Activated CD4-positive, alpha-beta memory T cell treated with anti-CD3 and anti-CD28 coated beads for 36 hours (primary cell): ENCODE results near the gene RPS21. TPM values are rescaled to one million over a fixed set of nuclear protein-coding genes. Genes with fewer than 3 reads are reported as not detected.

Experiments
- CTCF ChIA-PET: fragments of 350-600 bp; sonication (Branson Sonifier 250); formaldehyde crosslinking; loops from one replicate; lab custom pipeline; 2021; ENCODE audit warnings: antibody characterized with exemption, inconsistent platforms; lab: Charles Lee
- POLR2A ChIA-PET: fragments of 350-600 bp; sonication (Branson Sonifier 250); formaldehyde crosslinking; loops from one replicate; lab custom pipeline; 2021; ENCODE audit warnings: antibody characterized with exemption; lab: Charles Lee
- DNase-seq: peaks from one replicate; pipeline ENCODE4 v3.0.0-alpha.2; 2020
- H3K27ac Mint-ChIP-seq: one replicate; pipeline ENCODE4 v1.8.0; 2021; ENCODE audit warnings: mixed read lengths
- H3K27me3 Mint-ChIP-seq: one replicate; pipeline ENCODE4 v1.8.0; 2021; ENCODE audit warnings: mixed read lengths
- H3K36me3 Mint-ChIP-seq: one replicate; pipeline ENCODE4 v1.8.0; 2021; ENCODE audit warnings: mixed read lengths
- H3K4me1 Mint-ChIP-seq: one replicate; pipeline ENCODE4 v1.8.0; 2021; ENCODE audit warnings: low read depth, mixed read lengths
- H3K4me3 Mint-ChIP-seq: one replicate; pipeline ENCODE4 v1.8.0; 2021; ENCODE audit warnings: mild to moderate bottlenecking, mixed read lengths
- H3K9me3 Mint-ChIP-seq: one replicate; pipeline ENCODE4 v1.8.0; 2021; ENCODE audit warnings: mixed read lengths
- intact Hi-C: fragments of 100-400 bp; cut with micrococcal nuclease; formaldehyde crosslinking; loops from one replicate; pipeline ENCODE4 v1.15.1; 2023
- total RNA-seq, 2 experiments: library from RNA; stranded (reverse); gene quantifications; one replicate each; pipeline ENCODE4 v1.2.3, GENCODE V29; 2021

RPS21 gene
- total RNA-seq, result 1,000 to 10,000 TPM; 2,488 to 2,529 TPM

- peak within 1 kb of the TSS; percentile 90 for H3K4me3 Mint-ChIP-seq
- CTCF ChIA-PET, result interaction anchor here (1.4 to 1.6 kb wide), 2 partner anchors 84 to 230 kb away, joined by 5 to 7 read pairs; partner anchors contain the start of gene ADRM1
- H3K27me3 Mint-ChIP-seq, result no peaks in the 10 kb centered on the region
- peaks cover 2% of the 10 kb centered on the region for H3K9me3 Mint-ChIP-seq
- peaks cover 53% of the 10 kb centered on the region for H3K36me3 Mint-ChIP-seq
- intact Hi-C loops, result loop anchor here (1.0 to 5.0 kb wide), 4 partner anchors 21 to 244 kb away; partner anchors contain the start of genes ADRM1, CABLES2, OSBPL2 and PSMA7
- peak; percentile 95 for DNase-seq
- peaks cover 42% of the 10 kb centered on the region for H3K4me1 Mint-ChIP-seq
- peak within 1 kb of the TSS; percentile 87 for H3K27ac Mint-ChIP-seq
- POLR2A ChIA-PET, result interaction anchor here (0.7 to 1.3 kb wide), 2 partner anchors 84 to 86 kb away, joined by 3 to 12 read pairs; partner anchors contain the start of gene ADRM1
These were observed at the start of gene RPS21 for GRCh38 chr20:62386383-62387218. RPS21 (plus strand) TSS chr20:62387103; CDS start chr20:62387339, 236 bp downstream.

DNA sequence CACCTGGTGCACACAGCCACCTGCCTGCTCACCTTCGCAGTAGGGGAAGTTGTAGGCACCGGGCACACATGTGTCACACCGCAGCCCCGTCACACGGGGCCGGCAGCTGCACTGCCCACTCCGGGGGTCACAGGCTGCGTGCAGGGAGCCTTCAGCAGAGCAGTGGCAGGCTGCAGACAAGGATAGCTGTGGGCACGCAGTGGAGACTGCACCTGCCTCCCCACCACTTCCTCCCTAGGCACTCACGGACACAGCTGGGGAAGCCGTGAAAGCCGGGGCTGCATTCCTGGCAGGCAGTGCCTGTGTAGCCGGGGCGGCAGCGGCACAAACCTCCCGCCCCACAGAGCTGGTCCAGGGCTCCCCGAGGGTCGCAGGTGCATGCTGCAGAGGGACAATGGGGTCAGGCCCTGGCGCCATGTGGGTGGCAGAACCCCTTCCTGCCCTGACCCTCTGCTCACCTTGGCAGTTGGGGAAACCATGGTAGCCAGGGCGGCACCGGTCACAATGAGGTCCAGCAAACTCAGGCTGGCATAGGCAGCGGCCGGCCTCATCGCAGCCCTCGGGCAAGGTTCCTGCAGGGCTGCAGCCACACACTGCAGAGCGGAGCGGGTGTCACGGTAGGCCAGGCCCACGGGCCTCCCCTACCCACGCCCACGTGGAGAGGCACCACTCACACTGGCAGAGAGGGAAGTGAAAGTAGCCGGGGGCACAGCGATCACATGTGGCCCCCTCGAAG lies 49.2 kb upstream of the RPS21 start:
- H3K9me3 Mint-ChIP-seq, result no peaks in the 10 kb centered on the region
- ChIA-PET POLR2A (no interaction called here), CTCF (no interaction called here)
- H3K36me3 Mint-ChIP-seq, result no peaks in the 10 kb centered on the region
- H3K4me3 Mint-ChIP-seq, result no peak overlapping the region
- intact Hi-C loops, result no loop called here
- no peak overlapping the region for H3K27ac Mint-ChIP-seq
- DNase-seq, result no peak
- H3K27me3 Mint-ChIP-seq, result peaks cover 18% of the 10 kb centered on the region
- no peaks in the 10 kb centered on the region for H3K4me1 Mint-ChIP-seq

DNA sequence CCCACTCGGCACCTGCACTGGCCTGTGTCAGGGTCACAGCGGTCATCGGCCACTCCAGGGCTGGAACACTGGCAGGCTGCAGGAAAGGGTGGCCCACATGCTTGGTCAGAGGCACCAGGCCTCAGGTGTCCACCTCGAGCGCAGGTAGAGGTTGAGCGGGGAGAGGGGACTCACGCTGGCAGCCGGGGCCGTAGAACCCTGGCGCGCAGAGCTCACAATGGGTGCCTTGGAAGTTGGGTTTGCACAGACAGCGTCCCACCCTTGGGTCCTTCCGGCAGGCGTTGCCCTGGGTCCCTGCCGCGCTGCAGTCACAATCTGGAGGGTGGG lies 48.6 kb upstream of the RPS21 start:
- no peak for DNase-seq
- CTCF ChIA-PET, result no interaction called here
- intact Hi-C loops, result no loop called here
- Mint-ChIP-seq H3K9me3 (no peaks in the 10 kb centered on the region), H3K27me3 (peaks cover 18% of the 10 kb centered on the region), H3K27ac (no peak overlapping the region), H3K4me3 (no peak overlapping the region), H3K4me1 (no peaks in the 10 kb centered on the region), H3K36me3 (no peaks in the 10 kb centered on the region)
- POLR2A ChIA-PET, result no interaction called here

- H3K27ac Mint-ChIP-seq, result no peak overlapping the region
- H3K27me3 Mint-ChIP-seq, result peaks cover 18% of the 10 kb centered on the region
- no peak for DNase-seq
- H3K36me3 Mint-ChIP-seq, result no peaks in the 10 kb centered on the region
- no peaks in the 10 kb centered on the region for H3K4me1 Mint-ChIP-seq
- CTCF ChIA-PET, result no interaction called here
- intact Hi-C loops, result no loop called here
- H3K9me3 Mint-ChIP-seq, result no peaks in the 10 kb centered on the region
- POLR2A ChIA-PET, result no interaction called here
- no peak overlapping the region for H3K4me3 Mint-ChIP-seq
These were observed 47.2 kb upstream of the RPS21 start for GRCh38 chr20:62339647-62340062.

DNA sequence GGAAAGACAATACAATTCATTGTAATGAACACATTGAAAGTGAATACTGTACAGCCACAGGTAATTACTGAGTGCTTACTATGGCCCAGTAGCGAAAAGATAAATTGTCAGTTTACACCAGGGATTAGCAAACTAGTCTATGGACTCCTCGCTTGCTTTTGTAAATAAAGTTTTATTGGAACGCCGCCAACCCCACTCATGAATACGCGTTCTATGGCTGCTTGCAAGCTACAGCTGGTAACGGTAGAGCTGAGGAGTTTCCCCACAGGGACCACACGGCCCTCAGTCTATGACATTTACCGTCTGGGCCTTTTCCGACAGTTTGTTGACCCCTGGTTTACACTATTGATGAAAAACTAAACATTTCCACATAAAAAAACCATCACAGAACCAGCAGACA lies 44.0 kb upstream of the RPS21 start:
- no peak for DNase-seq
- H3K27ac Mint-ChIP-seq, result no peak overlapping the region
- intact Hi-C loops, result no loop called here
- peaks cover 3% of the 10 kb centered on the region for H3K9me3 Mint-ChIP-seq
- H3K27me3 Mint-ChIP-seq, result peaks cover 9% of the 10 kb centered on the region
- ChIA-PET POLR2A (no interaction called here), CTCF (no interaction called here)
- H3K4me3 Mint-ChIP-seq, result no peak overlapping the region
- H3K36me3 Mint-ChIP-seq, result no peaks in the 10 kb centered on the region
- no peaks in the 10 kb centered on the region for H3K4me1 Mint-ChIP-seq

DNA sequence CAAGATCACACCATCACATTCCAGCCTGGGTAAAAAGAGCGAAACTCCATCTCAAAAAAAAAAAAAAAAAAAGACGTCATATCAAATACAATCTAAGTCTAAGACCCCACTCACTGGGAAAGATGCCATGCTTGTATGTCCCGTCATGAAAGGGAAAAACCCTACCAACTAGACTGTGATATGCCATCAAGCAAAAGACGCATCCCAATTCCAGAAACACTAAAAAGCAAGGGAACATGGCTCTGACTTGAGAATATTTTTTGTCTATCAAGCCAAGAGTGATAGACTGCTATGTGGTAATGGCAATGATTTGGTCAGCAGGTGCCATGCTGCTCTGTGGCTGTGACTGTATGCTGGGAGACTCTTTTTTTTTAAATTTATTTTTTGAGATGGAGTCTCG lies 42.8 kb upstream of the RPS21 start:
- H3K27me3 Mint-ChIP-seq, result peaks cover 7% of the 10 kb centered on the region
- intact Hi-C loops, result no loop called here
- no peak for DNase-seq
- POLR2A ChIA-PET, result no interaction called here
- H3K36me3 Mint-ChIP-seq, result no peaks in the 10 kb centered on the region
- no peak overlapping the region for H3K27ac Mint-ChIP-seq
- H3K9me3 Mint-ChIP-seq, result peaks cover 9% of the 10 kb centered on the region
- CTCF ChIA-PET, result no interaction called here
- no peak overlapping the region for H3K4me3 Mint-ChIP-seq
- H3K4me1 Mint-ChIP-seq, result no peaks in the 10 kb centered on the region

GRCh38 chr20:62344782-62345181 lies 42.1 kb upstream of the RPS21 start:
- H3K4me1 Mint-ChIP-seq, result no peaks in the 10 kb centered on the region
- ChIA-PET POLR2A (no interaction called here), CTCF (interaction anchor here (0.6 kb wide), 1 partner anchor 297 kb away, joined by 3 read pairs; the partner anchor contains the start of gene SLCO4A1)
- no peak overlapping the region for H3K27ac Mint-ChIP-seq
- intact Hi-C loops, result no loop called here
- H3K27me3 Mint-ChIP-seq, result peaks cover 2% of the 10 kb centered on the region
- H3K9me3 Mint-ChIP-seq, result peaks cover 11% of the 10 kb centered on the region
- no peak overlapping the region for H3K4me3 Mint-ChIP-seq
- no peak for DNase-seq
- no peaks in the 10 kb centered on the region for H3K36me3 Mint-ChIP-seq

DNA sequence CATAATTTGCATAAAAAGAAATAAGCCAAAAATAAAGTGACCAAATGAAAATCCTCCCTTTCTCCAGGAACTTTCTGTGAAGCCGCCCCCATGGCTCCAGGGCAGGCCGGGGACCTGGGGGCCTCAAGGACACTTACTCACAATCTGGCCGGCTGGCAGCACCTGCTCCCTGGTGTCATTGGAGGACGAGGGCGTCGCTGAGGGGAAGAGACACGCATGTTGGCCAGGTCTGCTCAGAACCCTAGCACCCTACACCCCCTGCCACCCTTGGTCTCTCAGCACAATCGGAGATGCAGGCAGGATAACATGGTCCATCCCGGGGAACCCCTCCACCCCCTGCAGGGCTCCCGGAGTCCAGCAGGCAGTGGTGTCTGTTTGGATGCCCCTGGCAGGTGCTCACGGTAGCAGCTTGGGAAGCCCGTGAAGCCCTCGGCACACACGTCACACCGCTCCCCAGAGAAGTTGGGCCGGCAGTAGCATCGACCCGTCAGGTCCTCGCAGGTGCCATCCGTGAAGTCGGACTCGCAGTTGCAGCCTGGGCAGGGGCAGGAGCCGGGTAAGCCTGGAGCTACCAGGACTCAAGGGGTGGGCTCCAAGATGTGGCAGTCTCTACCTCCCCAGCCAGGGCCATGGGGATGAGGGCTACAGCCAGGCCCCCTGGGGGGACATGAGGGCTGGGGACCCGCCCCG lies 41.1 kb upstream of the RPS21 start:
- POLR2A ChIA-PET, result no interaction called here
- Mint-ChIP-seq H3K4me3 (no peak overlapping the region), H3K9me3 (peaks cover 11% of the 10 kb centered on the region), H3K36me3 (no peaks in the 10 kb centered on the region), H3K27ac (no peak overlapping the region), H3K27me3 (no peaks in the 10 kb centered on the region), H3K4me1 (no peaks in the 10 kb centered on the region)
- intact Hi-C loops, result no loop called here
- DNase-seq, result no peak
- CTCF ChIA-PET, result no interaction called here

- intact Hi-C loops, result no loop called here
- H3K4me1 Mint-ChIP-seq, result no peaks in the 10 kb centered on the region
- no peak overlapping the region for H3K27ac Mint-ChIP-seq
- H3K9me3 Mint-ChIP-seq, result peaks cover 11% of the 10 kb centered on the region
- ChIA-PET CTCF (no interaction called here), POLR2A (no interaction called here)
- no peak overlapping the region for H3K4me3 Mint-ChIP-seq
- no peaks in the 10 kb centered on the region for H3K36me3 Mint-ChIP-seq
- no peaks in the 10 kb centered on the region for H3K27me3 Mint-ChIP-seq
- no peak for DNase-seq
These were observed 40.3 kb upstream of the RPS21 start for GRCh38 chr20:62346398-62347150.

- no peak for DNase-seq
- H3K4me3 Mint-ChIP-seq, result no peak overlapping the region
- POLR2A ChIA-PET, result no interaction called here
These were observed 39.8 kb upstream of the RPS21 start for GRCh38 chr20:62347151-62347404.

DNA sequence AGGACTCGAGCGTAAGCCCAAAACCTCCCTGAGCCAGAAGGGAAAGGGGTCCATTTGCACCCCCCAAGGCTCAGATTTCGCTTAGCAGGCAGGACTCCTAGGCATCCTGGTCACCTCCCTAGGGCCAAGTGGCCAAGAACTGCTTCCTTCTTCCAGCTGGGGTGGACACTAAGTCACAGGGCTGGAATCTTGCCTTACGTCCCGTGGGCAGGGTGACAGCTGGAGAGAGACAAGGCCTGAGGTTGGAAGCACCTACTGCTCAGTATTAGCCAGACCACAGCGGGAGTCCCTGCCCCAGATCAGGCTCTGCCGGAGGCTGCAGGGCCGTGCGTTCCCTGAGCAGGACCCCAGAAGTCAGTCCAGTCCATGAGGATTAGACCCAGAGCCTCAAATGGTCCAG lies 39.5 kb upstream of the RPS21 start:
- H3K4me1 Mint-ChIP-seq, result no peaks in the 10 kb centered on the region
- peaks cover 11% of the 10 kb centered on the region for H3K9me3 Mint-ChIP-seq
- DNase-seq, result no peak
- ChIA-PET POLR2A (no interaction called here), CTCF (interaction anchor here (0.7 kb wide), 1 partner anchor 48 kb away, joined by 3 read pairs; no protein-coding TSS in a partner anchor)
- no peaks in the 10 kb centered on the region for H3K36me3 Mint-ChIP-seq
- intact Hi-C loops, result no loop called here
- no peak overlapping the region for H3K4me3 Mint-ChIP-seq
- H3K27me3 Mint-ChIP-seq, result no peaks in the 10 kb centered on the region
- H3K27ac Mint-ChIP-seq, result no peak overlapping the region

More at GRCh38 chr20:62347151-62347404, 39.8 kb upstream of the RPS21 start:
- H3K27me3 Mint-ChIP-seq, result no peaks in the 10 kb centered on the region
- no peaks in the 10 kb centered on the region for H3K36me3 Mint-ChIP-seq
- H3K4me1 Mint-ChIP-seq, result no peaks in the 10 kb centered on the region
- no peak overlapping the region for H3K27ac Mint-ChIP-seq
- CTCF ChIA-PET, result interaction anchor here (0.7 kb wide), 1 partner anchor 48 kb away, joined by 3 read pairs; no protein-coding TSS in a partner anchor
- intact Hi-C loops, result no loop called here
- peaks cover 11% of the 10 kb centered on the region for H3K9me3 Mint-ChIP-seq
